A172 (cell line): Measurements from ENCODE around the gene SPECC1. TPM values are rescaled to one million over a fixed set of nuclear protein-coding genes. Genes with fewer than 3 reads are reported as not detected.
A peak's percentile ranks its signal among the peaks of the same experiment; 100 is the strongest.
"Not testable (repeated sequence)": the region's sequence is repeated elsewhere in the genome, so short reads cannot be mapped to it uniquely, and the experiment has no call there.

Experiments used
- DNase-seq: peaks from one replicate; pipeline ENCODE4 v3.0.0-alpha.2; 2015; ENCODE audit warnings: low spot score
- total RNA-seq: library from RNA; depleted of rRNA; stranded (reverse); fragments of >200 nt; shearing (Covaris generic); gene quantifications from 2 replicates; pipeline ENCODE4 v1.2.3, GENCODE V29; 2014

SPECC1 gene
- total RNA-seq, 1 experiment from 2014 or later = 96.6 TPM

DNA sequence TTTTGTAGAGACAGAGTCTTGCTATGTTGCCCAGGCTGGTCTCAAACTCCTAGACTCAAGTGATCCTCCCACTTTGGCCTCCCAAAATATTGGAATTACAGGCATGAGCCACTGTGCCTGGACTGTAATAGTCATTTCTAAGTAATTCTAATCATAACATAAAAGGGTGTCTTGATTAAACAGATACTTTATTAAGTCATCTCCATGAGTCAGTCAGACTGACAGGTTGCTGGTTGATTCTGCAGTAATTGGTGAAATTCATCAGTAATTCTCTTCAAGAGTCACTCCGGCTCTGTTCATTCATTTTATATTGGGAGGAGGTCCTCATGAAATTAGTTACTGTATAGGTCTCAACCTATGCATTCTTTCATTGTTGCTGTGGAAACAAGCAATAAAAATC lies 85.6 kb downstream of the SPECC1 start:
- DNase-seq = no peak

GRCh38 chr17:20095336-20096080 lies 86.3 kb downstream of the SPECC1 start:
- DNase-seq = peak; percentile 24

DNA sequence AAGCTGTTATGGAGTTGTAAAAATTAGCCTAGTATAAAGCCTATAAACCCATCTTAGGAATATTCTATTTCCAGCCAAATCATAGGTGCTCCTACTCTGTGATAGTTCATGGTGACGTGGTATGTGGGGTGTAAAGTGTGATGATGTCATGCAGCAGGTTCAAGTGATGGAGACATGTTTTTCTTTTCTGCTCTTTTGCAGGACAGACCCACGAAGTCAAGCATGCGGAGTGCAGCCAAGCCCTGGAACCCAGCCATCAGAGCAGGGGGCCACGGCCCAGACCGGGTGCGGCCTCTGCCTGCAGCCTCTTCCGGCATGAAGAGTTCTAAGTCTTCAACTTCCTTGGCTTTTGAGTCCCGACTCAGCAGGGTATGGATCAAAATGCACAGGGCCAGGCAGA lies 87.3 kb downstream of the SPECC1 start:
- DNase-seq = no peak

- no peak for DNase-seq
These were observed 88.2 kb downstream of the SPECC1 start for GRCh38 chr17:20097330-20097729.

- DNase-seq = no peak
These were observed 89.2 kb downstream of the SPECC1 start for GRCh38 chr17:20098314-20098713.

GRCh38 chr17:20100806-20101205 lies 91.6 kb downstream of the SPECC1 start:
- not testable (repeated sequence) for DNase-seq

- no peak for DNase-seq
These were observed 94.6 kb downstream of the SPECC1 start for GRCh38 chr17:20103454-20104446.

DNA sequence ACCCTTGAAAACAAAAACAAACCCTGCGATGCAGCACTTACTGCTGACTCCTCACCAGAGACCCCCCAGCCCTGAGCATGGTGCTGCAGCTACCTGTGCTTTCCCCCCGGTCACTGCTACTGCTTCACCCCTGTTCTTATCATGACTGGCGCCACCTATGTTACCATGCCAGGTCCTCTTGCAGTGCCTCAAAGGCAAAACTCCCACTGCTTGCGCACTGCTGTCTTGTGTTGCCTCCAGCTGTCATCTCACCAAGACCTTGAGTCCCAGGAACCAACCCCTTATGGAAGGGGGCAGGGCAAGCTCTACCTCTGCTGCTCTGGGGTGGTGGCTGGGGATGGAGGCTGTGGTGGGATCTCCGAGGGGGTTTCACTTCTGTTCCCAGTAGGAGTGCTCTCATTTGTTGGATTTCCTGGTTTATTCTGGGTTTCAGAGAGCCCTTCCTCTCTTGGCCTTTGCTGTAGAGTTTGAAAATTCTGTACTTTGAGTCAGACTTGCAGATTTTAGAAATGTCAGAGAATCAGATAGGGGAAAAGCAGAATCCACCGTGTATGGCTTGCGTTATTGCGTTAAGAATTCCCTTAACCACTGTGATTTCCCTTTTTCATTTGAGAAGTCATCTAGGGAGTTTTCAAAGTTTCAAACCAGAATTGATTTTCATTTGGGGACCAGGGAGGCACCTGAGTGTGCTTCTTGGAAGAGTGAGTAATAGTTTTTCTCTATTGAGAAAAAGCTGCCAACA lies 96.6 kb downstream of the SPECC1 start:
- no peak for DNase-seq

DNA sequence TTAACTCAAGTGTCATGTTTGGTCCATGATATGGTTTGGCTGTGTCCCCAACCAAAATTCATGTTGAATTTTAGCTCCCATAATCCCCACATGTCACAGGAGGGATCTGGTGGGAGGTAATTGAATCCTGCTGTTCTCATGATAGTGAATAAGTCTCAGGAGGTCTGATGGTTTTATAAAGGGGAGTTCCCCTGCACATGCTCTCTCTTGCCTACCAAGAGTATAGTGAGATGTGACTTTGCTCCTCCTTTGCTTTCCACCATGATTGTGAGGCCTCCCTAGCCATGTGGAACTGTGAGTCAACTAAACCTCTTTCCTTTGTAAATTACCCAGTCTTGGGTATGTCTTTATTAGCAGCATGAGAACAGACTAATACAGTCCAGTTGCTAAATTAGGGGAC lies 97.3 kb downstream of the SPECC1 start:
- not testable (repeated sequence) for DNase-seq

DNA sequence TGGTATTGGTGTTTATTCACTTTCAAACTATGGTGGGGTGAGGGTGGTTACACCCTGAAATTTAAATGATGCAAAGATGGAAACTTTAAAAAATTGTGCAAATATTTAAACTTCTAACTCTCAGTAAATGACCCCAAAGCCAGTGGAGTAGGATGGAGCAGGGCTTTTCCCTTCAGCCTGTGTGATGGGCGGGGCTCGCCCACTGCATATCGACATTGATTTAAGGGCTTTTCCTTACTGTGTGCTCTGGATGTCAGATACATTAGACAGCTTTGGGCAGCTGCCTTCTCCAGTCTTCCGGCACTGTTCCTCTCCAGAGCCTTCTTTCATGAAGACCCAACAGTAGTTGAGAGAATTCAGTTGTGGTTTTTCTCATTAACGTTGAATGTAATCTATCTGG lies 99.9 kb downstream of the SPECC1 start:
- no peak for DNase-seq

DNA sequence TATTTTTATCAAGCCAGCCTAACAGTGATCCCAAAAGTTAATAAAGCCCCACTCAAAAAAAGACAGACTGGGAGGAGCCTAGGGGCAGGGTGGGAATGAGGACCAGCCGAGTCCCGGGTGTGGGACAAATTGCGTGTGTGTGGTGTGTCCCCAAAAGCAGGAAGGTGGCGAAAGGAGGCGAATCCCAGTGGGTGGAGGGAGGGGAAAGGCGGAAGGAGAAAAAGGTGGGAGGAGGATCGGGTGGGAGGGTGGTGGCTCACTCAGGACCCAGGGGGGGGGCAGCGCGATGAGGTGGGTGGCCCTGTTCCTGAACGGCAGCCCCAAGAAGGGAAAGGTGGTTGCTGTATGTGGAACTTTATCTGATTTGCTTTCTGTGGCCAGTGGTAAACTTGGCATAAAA lies 102.4 kb downstream of the SPECC1 start:
- DNase-seq = no peak

- DNase-seq = no peak
These were observed 105.3 kb downstream of the SPECC1 start for GRCh38 chr17:20114466-20114865.

GRCh38 chr17:20116683-20117309 lies 107.6 kb downstream of the SPECC1 start:
- DNase-seq = peak; percentile 68

DNA sequence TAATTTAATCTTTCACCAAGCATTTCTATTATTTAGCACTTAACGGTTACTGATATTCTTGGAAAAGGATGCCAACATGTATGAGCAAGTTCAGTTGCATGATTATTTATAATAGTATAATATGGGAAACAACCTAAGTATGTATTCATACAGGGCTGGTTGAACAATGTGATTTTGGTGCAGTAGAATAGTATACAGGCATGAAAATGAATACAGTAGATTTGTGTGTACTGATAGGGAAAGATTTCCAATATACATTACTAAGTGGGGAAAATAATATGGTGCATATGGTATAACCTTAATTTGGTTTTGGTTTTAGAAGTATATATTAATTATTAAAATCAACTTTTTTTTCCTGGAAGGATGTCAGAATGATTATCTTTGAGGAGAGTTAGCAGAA lies 109.1 kb downstream of the SPECC1 start:
- no peak for DNase-seq

DNA sequence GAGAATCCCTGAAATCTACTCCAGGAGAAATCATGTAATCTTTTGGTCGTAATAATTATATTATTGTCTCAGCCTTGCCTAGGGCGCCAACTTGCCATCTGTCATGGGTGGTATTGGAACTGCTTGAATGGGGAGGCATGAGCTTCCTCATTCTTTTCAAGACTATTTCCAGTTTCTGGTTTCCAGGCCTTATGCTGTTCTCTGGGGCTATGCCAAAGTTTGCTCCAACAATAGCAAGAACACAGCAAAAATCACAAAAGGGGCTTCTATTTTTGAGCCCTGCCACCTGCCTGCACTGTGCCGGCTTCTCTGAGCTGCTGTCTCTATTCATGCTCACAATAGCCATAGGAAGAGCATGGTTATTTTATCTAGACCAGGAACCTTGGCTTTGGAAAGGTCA lies 111.7 kb downstream of the SPECC1 start:
- DNase-seq = no peak

DNA sequence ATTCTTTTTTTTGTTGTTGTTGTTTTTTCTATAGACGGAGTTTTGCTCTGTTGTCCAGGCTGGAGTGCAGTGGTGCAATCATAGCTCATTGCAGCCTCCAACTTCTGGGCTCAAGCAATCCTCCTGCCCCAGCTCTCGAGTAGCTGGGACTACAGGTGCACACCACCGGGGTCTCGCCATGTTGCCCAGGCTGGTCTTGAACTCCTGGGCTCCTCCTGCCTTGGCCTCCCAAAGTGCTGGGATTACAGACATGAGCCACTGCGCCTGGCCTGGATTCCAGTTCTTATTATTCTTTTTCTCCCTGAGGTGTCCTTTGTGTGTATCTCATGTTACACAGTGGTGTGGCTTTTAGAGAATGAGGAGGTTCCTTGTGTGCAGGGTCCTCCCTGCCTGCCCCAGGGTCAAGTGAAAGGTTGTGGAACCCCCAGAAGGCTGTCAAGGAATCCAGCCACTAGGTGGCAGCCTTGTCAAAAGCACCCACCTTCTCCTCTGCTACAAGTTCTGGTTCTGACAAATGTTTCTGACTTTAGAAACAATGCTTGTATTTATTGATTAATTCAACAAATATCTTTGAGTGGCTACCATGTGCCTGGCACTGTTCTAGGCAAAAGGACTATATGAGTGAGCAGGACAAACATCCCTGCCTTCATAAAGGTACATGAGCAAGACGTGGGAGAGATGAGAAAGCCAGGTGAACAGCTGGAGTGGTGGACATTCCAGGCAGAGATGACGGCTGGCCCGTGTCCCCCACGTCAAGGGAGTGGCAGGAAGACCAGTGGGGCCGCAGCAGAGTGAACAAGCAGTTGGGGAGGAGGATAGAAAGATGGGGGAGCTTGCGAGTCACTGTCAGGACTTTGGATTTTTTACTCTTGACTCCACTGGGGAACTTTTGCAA lies 112.4 kb downstream of the SPECC1 start:
- peak; percentile 66 for DNase-seq

GRCh38 chr17:20122254-20122879 lies 113.2 kb downstream of the SPECC1 start:
- no peak for DNase-seq

DNA sequence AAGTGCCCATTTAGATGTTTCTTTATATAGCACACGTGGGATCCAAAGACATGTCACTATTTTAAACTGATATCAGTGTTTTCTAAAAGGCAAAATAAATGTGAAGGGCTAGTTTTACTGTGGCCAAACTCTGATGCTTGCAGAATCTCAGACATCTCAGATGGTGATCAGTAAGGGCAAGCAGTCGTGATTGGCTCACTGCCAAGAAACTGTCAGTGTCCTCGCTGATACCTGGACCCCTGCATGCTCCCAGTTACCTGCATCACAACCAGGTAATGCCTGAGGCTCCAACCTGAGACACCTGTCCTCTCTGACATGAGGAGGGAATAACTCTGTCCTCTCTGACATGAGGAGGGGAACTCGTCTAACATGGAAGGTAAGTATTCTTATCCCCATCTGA lies 114.0 kb downstream of the SPECC1 start:
- DNase-seq = no peak

DNA sequence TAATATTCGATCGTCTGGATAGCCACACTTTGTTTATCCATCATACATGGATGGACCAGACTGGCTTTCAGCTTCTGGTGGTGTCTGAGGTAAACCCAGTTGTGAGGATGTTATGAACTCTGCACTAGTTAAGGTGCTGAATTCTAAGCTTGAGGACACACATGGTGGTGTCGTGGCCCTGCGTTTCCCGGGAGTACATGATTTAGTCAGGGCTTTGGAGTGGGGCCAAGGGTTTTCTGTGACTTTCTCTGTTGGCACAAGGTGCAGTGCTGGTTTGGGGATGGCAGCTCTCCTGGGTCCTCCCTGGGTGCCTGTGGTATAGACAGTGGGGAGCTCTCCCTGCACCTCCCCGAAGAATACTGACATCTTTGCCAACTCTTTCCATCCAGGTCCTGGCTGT lies 116.6 kb downstream of the SPECC1 start:
- no peak for DNase-seq
